NB4 (cell line): ENCODE data around the gene ADGRF3.
A peak's percentile ranks its signal among the peaks of the same experiment; 100 is the strongest.
"Not testable (repeated sequence)": the region's sequence is repeated elsewhere in the genome, so short reads cannot be mapped to it uniquely, and the experiment has no call there.

Experiments used
- DNase-seq: peaks from one replicate; pipeline ENCODE4 v3.0.0; 2010; ENCODE audit warnings: low read depth
- H3K4me3 ChIP-seq: one replicate; pipeline ENCODE4 v1.5.1; 2011; ENCODE audit warnings: mild to moderate bottlenecking, low read depth, low read length, moderate library complexity
- MAX ChIP-seq: IDR thresholded peaks from 2 replicates; pipeline ENCODE4 v1.6.1; 2011; ENCODE audit warnings: low read depth, low read length
- MYC ChIP-seq: IDR thresholded peaks from 2 replicates; pipeline ENCODE4 v1.6.1; 2011; ENCODE audit warnings: low read depth, low read length
- POLR2A ChIP-seq: IDR thresholded peaks from 2 replicates; pipeline ENCODE4 v1.6.1; 2011; ENCODE audit warnings: mild to moderate bottlenecking; ENCODE audit not compliant: insufficient read length; ENCODE audit errors: extremely low read depth
- TF ChIP-seq, protein P1 (sequence below): IDR thresholded peaks from one replicate; pipeline ENCODE4 v1.5.1; 2012; ENCODE audit warnings: low read depth, low read length

ADGRF3 gene

GRCh38 chr2:26276484-26277227 is 69.9 kb downstream of the ADGRF3 start:
- no peak for TF ChIP-seq MAX
- TF ChIP-seq, protein P1, sequence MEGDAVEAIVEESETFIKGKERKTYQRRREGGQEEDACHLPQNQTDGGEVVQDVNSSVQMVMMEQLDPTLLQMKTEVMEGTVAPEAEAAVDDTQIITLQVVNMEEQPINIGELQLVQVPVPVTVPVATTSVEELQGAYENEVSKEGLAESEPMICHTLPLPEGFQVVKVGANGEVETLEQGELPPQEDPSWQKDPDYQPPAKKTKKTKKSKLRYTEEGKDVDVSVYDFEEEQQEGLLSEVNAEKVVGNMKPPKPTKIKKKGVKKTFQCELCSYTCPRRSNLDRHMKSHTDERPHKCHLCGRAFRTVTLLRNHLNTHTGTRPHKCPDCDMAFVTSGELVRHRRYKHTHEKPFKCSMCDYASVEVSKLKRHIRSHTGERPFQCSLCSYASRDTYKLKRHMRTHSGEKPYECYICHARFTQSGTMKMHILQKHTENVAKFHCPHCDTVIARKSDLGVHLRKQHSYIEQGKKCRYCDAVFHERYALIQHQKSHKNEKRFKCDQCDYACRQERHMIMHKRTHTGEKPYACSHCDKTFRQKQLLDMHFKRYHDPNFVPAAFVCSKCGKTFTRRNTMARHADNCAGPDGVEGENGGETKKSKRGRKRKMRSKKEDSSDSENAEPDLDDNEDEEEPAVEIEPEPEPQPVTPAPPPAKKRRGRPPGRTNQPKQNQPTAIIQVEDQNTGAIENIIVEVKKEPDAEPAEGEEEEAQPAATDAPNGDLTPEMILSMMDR = no peak
- TF ChIP-seq POLR2A = no peak
- TF ChIP-seq MYC = no peak
- DNase-seq = no peak
- H3K4me3 ChIP-seq = no peak overlapping the region

DNA sequence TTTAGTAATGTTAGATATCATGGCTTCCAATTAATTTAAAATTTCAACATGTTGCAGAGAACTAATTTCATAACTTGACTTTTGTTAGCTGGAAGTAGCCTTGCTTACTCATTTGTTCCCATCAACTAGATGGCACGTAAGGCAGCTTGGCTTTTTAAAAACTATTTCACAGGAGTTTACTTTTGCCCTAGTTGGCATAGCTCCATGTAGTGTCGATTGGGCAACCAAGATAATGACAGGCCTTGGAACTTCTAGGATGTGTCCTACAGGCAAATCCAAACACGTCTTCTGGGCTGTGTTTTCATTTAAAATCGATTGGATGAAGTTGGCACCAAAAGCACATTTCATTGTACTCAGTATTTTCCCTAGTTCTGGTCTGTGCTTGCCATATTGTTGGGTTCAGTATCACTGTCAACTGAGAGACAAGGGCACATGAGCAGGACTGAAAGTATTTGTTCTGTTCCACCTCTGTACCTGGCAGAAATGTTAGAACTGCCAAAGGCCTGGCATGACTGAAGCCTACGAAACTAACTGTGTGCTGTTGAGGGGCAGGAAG is 72.5 kb downstream of the ADGRF3 start:
- no peak overlapping the region for H3K4me3 ChIP-seq
- DNase-seq = no peak
- TF ChIP-seq, protein P1 = no peak
- TF ChIP-seq POLR2A (no peak), MAX (no peak), MYC (no peak)

DNA sequence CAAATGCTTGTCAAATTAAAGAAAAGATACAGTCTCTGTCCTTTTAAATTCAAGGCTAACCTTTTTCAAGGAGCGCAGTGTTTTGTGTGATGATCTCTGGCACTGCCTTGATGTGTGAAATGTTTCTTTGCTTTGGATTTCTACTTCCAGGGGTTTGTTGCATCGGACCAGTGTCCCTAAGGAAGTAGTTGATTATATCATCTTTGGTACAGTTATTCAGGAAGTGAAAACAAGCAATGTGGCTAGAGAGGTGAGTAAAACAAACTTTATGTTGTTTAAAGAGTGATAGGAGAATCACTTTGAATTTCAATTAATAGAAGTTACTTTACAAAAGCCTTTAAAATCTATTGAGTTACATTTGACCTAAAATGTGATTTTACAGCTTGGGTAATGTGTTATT is 73.1 kb downstream of the ADGRF3 start:
- H3K4me3 ChIP-seq = no peak overlapping the region
- no peak for DNase-seq

DNA sequence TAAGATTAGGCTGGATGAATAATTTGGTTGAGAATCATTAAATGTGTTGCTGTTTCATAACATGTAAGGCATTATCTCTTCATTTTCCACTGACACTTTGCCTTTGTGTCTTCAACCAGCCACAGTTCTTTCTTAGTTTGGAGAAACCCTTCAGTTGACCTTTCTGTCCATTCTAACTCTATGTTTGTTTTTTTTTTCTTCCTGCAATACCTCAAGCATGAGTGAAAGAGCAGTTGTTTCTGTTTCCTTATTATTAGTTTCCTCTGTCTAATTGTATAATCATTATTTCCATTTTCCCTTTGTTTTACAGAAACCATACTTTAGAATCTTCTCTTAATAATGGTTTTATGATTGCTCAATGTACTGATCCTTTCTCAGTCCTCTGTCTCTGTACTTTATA is 76.2 kb downstream of the ADGRF3 start:
- H3K4me3 ChIP-seq = no peak overlapping the region
- DNase-seq = no peak
- TF ChIP-seq, protein P1 = no peak
- TF ChIP-seq MAX (no peak), POLR2A (no peak), MYC (no peak)

More for the DNA sequence above, 73.1 kb downstream of the ADGRF3 start:
- TF ChIP-seq POLR2A = no peak
- TF ChIP-seq, protein P1 = no peak

DNA sequence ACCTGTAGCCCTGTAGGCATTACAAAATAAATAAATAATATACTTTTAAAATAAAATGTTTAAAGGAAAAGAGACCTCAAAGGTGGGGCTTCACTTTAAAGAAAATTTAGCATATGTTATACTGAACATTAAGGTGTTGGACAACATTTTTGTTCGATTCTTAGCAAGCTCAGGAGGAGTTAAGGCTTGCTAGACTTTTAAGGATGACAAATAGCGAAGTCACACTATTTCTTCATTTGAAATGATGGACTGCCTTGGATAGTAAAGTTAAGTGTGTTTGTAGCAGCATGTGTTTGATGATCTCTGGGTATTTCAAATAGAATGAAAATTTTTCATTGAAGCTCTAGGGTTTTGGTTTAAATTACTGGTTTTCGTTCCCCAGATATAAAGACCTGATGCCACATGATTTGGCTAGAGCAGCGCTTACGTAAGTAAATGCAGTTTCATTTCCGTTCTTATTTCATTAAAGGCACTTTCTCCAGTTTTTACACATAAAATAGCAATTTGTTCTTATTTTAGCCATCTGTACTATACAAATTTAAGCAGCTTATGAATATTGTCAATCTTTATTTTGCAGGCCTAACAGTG is 76.9 kb downstream of the ADGRF3 start:
- TF ChIP-seq, protein P1 = no peak
- TF ChIP-seq MAX (no peak), MYC (no peak), POLR2A (no peak)
- H3K4me3 ChIP-seq = no peak overlapping the region
- no peak for DNase-seq

DNA sequence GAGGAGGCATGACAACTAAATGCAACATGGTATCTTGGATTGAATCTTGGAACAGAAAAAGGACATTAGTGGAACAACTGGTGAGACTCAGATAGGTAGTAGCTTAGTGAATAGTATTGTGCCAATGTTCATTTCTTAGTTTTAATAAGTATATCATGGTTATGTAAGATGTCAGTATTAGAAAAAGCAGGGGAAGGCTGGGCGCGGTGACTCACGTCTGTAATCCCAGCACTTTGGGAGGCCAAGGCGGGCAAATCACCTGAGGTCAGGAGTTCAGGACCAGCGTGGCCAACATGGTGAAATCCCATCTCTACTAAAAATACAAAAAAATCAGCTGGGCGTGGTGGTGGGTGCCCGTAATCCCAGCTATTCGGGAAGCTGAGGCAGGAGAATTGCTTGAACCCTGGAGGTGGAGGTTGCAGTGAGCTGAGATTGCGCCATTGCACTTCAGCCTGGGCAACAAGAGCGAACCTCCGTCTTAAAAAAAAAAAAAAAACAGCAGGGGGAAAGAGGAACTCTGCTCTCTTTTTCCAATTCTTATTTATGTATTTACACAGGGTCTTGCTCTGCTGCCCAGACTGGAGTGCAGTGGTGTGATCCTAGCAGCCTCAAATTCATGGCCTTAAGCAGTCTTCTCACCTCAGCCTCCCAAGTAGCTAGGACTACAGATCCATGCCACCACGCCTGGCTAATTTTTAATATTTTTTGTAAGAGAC is 77.8 kb downstream of the ADGRF3 start:
- DNase-seq = peak; percentile 19
- H3K4me3 ChIP-seq = not testable (repeated sequence)
